GM18858 (cell line): Measurements from ENCODE around the gene IGFALS.

ENCODE experiments used
- ATAC-seq: cut with Tn5 transposase; IDR thresholded peaks from one replicate; pipeline ENCODE4 v1.9.1; 2021; ENCODE audit not compliant: unreplicated experiment

IGFALS gene

GRCh38 chr16:1767116-1767994 lies 26.1 kb downstream of the IGFALS start:
- ATAC-seq = no peak

GRCh38 chr16:1766701-1767100 lies 26.8 kb downstream of the IGFALS start:
- no peak for ATAC-seq

- ATAC-seq = no peak
Measured at GRCh38 chr16:1766231-1766630, 27.3 kb downstream of the IGFALS start.

- no peak for ATAC-seq
Measured at GRCh38 chr16:1765826-1766225, 27.7 kb downstream of the IGFALS start.

- no peak for ATAC-seq
Measured at GRCh38 chr16:1764971-1765370, 28.5 kb downstream of the IGFALS start.

- no peak for ATAC-seq
Measured at GRCh38 chr16:1763521-1764511, 29.7 kb downstream of the IGFALS start.

GRCh38 chr16:1762879-1763520 lies 30.5 kb downstream of the IGFALS start:
- ATAC-seq = no peak

- no peak for ATAC-seq
Measured at GRCh38 chr16:1762196-1762878, 31.2 kb downstream of the IGFALS start.

- ATAC-seq = no peak
Measured at GRCh38 chr16:1761751-1762150, 31.8 kb downstream of the IGFALS start.

GRCh38 chr16:1760911-1761310 lies 32.6 kb downstream of the IGFALS start:
- ATAC-seq = no peak

- no peak for ATAC-seq
Measured at GRCh38 chr16:1759511-1759910, 34.0 kb downstream of the IGFALS start.

- ATAC-seq = no peak
Measured at GRCh38 chr16:1758923-1759322, 34.6 kb downstream of the IGFALS start.

- ATAC-seq = no peak
Measured at GRCh38 chr16:1757714-1758461, 35.6 kb downstream of the IGFALS start.

GRCh38 chr16:1754204-1754603 lies 39.3 kb downstream of the IGFALS start:
- no peak for ATAC-seq

GRCh38 chr16:1752853-1753252 lies 40.7 kb downstream of the IGFALS start:
- no peak for ATAC-seq

GRCh38 chr16:1751946-1752345 lies 41.6 kb downstream of the IGFALS start:
- ATAC-seq = no peak

GRCh38 chr16:1749152-1750117 lies 44.1 kb downstream of the IGFALS start:
- no peak for ATAC-seq

- ATAC-seq = no peak
Measured at GRCh38 chr16:1747934-1748333, 45.6 kb downstream of the IGFALS start.

- no peak for ATAC-seq
Measured at GRCh38 chr16:1746693-1747195, 46.8 kb downstream of the IGFALS start.
